Osteocyte (in vitro differentiated cells): ENCODE measurements around the gene USP34. TPM values are rescaled to one million over a fixed set of nuclear protein-coding genes. Genes with fewer than 3 reads are reported as not detected.

Experiments
- DNase-seq: peaks from one replicate; pipeline ENCODE4 v3.0.0; 2021; ENCODE audit warnings: mixed read lengths; ENCODE audit not compliant: unreplicated experiment; ENCODE audit errors: extremely low spot score
- H3K27ac Mint-ChIP-seq: one replicate; pipeline ENCODE4 v1.8.0; 2021; ENCODE audit warnings: mild to moderate bottlenecking, mixed read lengths; ENCODE audit not compliant: unreplicated experiment
- H3K27me3 Mint-ChIP-seq: one replicate; pipeline ENCODE4 v1.8.0; 2021; ENCODE audit warnings: mixed read lengths; ENCODE audit not compliant: unreplicated experiment
- H3K36me3 Mint-ChIP-seq: one replicate; pipeline ENCODE4 v1.8.0; 2021; ENCODE audit warnings: mixed read lengths; ENCODE audit not compliant: unreplicated experiment
- H3K4me1 Mint-ChIP-seq: one replicate; pipeline ENCODE4 v1.8.0; 2021; ENCODE audit warnings: mixed read lengths; ENCODE audit not compliant: unreplicated experiment
- H3K4me3 Mint-ChIP-seq: one replicate; pipeline ENCODE4 v1.8.0; 2021; ENCODE audit warnings: mild to moderate bottlenecking, moderate library complexity, mixed read lengths; ENCODE audit not compliant: unreplicated experiment
- H3K9me3 Mint-ChIP-seq: one replicate; pipeline ENCODE4 v1.8.0; 2021; ENCODE audit warnings: mixed read lengths; ENCODE audit not compliant: unreplicated experiment
- CTCF ChIP-seq: fragments of 200-600 bp; sonication (generic); IDR thresholded peaks from 2 replicates; pipeline ENCODE4 v1.5.0; 2021; ENCODE audit warnings: antibody characterized with exemption, mild to moderate bottlenecking, moderate library complexity
- total RNA-seq: library from RNA; stranded (reverse); gene quantifications from 2 replicates; pipeline ENCODE4 v1.2.1, GENCODE V29; 2021

The USP34 gene
- total RNA-seq, 1 donor from 2014 or later = 111 TPM

- DNase-seq = no peak
- Mint-ChIP-seq H3K27ac (no peak overlapping the region), H3K4me3 (no peak overlapping the region), H3K4me1 (peaks cover 16% of the 10 kb centered on the region), H3K27me3 (no peaks in the 10 kb centered on the region), H3K9me3 (no peaks in the 10 kb centered on the region), H3K36me3 (peaks cover 50% of the 10 kb centered on the region)
- no peak for TF ChIP-seq CTCF
Measured at GRCh38 chr2:61257446-61257845, 213.4 kb downstream of the USP34 start.

- no peaks in the 10 kb centered on the region for H3K27me3 Mint-ChIP-seq
- no peak overlapping the region for H3K4me3 Mint-ChIP-seq
- H3K36me3 Mint-ChIP-seq = peaks cover 52% of the 10 kb centered on the region
- H3K4me1 Mint-ChIP-seq = peaks cover 16% of the 10 kb centered on the region
- TF ChIP-seq CTCF = no peak
- peak overlapping the region; percentile 25 for H3K27ac Mint-ChIP-seq
- no peaks in the 10 kb centered on the region for H3K9me3 Mint-ChIP-seq
- no peak for DNase-seq
Measured at GRCh38 chr2:61255580-61256437, 215.1 kb downstream of the USP34 start.

GRCh38 chr2:61254536-61254935 is 216.4 kb downstream of the USP34 start:
- DNase-seq = no peak
- H3K36me3 Mint-ChIP-seq = peaks cover 54% of the 10 kb centered on the region
- H3K27me3 Mint-ChIP-seq = no peaks in the 10 kb centered on the region
- no peaks in the 10 kb centered on the region for H3K9me3 Mint-ChIP-seq
- H3K4me1 Mint-ChIP-seq = peaks cover 16% of the 10 kb centered on the region
- no peak overlapping the region for H3K4me3 Mint-ChIP-seq
- H3K27ac Mint-ChIP-seq = no peak overlapping the region
- TF ChIP-seq CTCF = no peak

GRCh38 chr2:61253136-61253535 is 217.8 kb downstream of the USP34 start:
- DNase-seq = no peak
- H3K9me3 Mint-ChIP-seq = no peaks in the 10 kb centered on the region
- no peak overlapping the region for H3K4me3 Mint-ChIP-seq
- H3K4me1 Mint-ChIP-seq = peaks cover 16% of the 10 kb centered on the region
- H3K36me3 Mint-ChIP-seq = peaks cover 48% of the 10 kb centered on the region
- no peaks in the 10 kb centered on the region for H3K27me3 Mint-ChIP-seq
- no peak for TF ChIP-seq CTCF
- H3K27ac Mint-ChIP-seq = no peak overlapping the region

- TF ChIP-seq CTCF = no peak
- DNase-seq = no peak
- H3K9me3 Mint-ChIP-seq = no peaks in the 10 kb centered on the region
- peak overlapping the region; percentile 20 for H3K27ac Mint-ChIP-seq
- H3K36me3 Mint-ChIP-seq = peaks cover 52% of the 10 kb centered on the region
- no peak overlapping the region for H3K4me3 Mint-ChIP-seq
- no peaks in the 10 kb centered on the region for H3K27me3 Mint-ChIP-seq
- H3K4me1 Mint-ChIP-seq = peaks cover 8% of the 10 kb centered on the region
Measured at GRCh38 chr2:61252031-61252430, 218.9 kb downstream of the USP34 start.
